Psoas muscle (tissue), 8 donors: ENCODE data around the gene GABBR1. TPM values are rescaled to one million over a fixed set of nuclear protein-coding genes. Genes with fewer than 3 reads are reported as not detected.

ENCODE experiments used
- ATAC-seq, 4 donors: fragments of 200-7000 bp; cut with Tn5 transposase; one replicate each; pipeline ENCODE4 v1.9.1; 2020; ENCODE audit warnings: moderate library complexity in 3 of 4, mild to moderate bottlenecking in 2 of 4
- DNase-seq, 2 donors: peaks; one replicate each; pipeline ENCODE4 v3.0.0-alpha.2; 2020
- H3K27ac ChIP-seq: fragments of 200-600 bp; one replicate; pipeline ENCODE4 v1.8.0; 2022
- H3K27me3 ChIP-seq, 3 donors: fragments of 200-600 bp in 1 of 3; one replicate each; pipeline versions ENCODE4 v1.6.1 to v1.8.0; 2013 to 2022; ENCODE audit warnings: low read length in 2 of 3, mild to moderate bottlenecking in 2 of 3, moderate library complexity in 1 of 3; ENCODE audit not compliant: insufficient read depth in 3 of 3
- H3K36me3 ChIP-seq, 2 donors: fragments of 200-600 bp in 1 of 2; one replicate each; pipeline versions ENCODE4 v1.6.1 to v1.8.0; 2013 to 2022; ENCODE audit warnings: low read depth in 1 of 2, mild to moderate bottlenecking in 1 of 2, moderate library complexity in 1 of 2; ENCODE audit not compliant: insufficient read depth in 1 of 2
- H3K4me1 ChIP-seq: fragments of 200-600 bp; one replicate; pipeline ENCODE4 v1.8.0; 2022
- H3K4me3 ChIP-seq: fragments of 200-600 bp; one replicate; pipeline ENCODE4 v1.8.0; 2022; ENCODE audit warnings: mild to moderate bottlenecking
- H3K9me3 ChIP-seq: fragments of 200-600 bp; one replicate; pipeline ENCODE4 v1.8.0; 2022
- WGBS, 3 donors: extraction: QIAGEN DNeasy Blood & Tissue Kit; methylation state at CpG; one replicate each; pipeline versions ENCODE4 v1.1.6 to v1.1.7; 2013; 5-methylcytosine and 5-hydroxymethylcytosine counted together
- intact Hi-C, 2 donors: fragments of 100-400 bp; cut with DNase I; formaldehyde crosslinking; loops; one replicate each; pipeline versions ENCODE4 v1.11.0 to v1.14.2; 2022
- polyA plus RNA-seq, 3 donors: library from polyadenylated mRNA; stranded (reverse); fragments of 200-250 nt; gene quantifications; one replicate each; pipeline ENCODE4 v1.2.3, GENCODE V29; 2013
- total RNA-seq, 4 donors: library from RNA; stranded (reverse); fragmentation: NEBNext Ultra II Directional in 2 of 4; extraction: Animal tissue kit (Norgen Biotek cat#: 25700) in 2 of 4; gene quantifications; one replicate each; pipeline versions ENCODE4 v1.2.1 to v1.2.4, GENCODE V29; 2021 to 2023
- TF ChIP-seq, protein P1 (sequence below): fragments of 200-600 bp; IDR thresholded peaks from one replicate; pipeline ENCODE4 v1.8.0; 2022; ENCODE audit warnings: antibody characterized with exemption
- donor health status: healthy with polysubstance abuse.
- donor health status: DM: no; HTN: no; CAD: no; lungs with moderate emphysema.
- donor health status: Bipolar disorder and iron deficiency.
- donor health status: healthy.
- donor health status: DM: yes; HTN: yes; CAD: no.
- donor health status: DM: no; HTN: no; CAD: no.
- donor health status: DM: no; HTN: no; CAD: no.
- donor health status: DM: yes; HTN: yes; CAD: no.

GABBR1 gene
- total and polyA plus RNA-seq, 7 donors, result 2.5 to 10.2 (median 4.6) TPM

- no peak for ATAC-seq
- intact Hi-C loops, result no loop called here
These were observed 55.4 kb downstream of the GABBR1 start for GRCh38 chr6:29577544-29577943.

GRCh38 chr6:29576056-29576455, 56.9 kb downstream of the GABBR1 start:
- no peak overlapping the region for H3K4me3 ChIP-seq
- no peaks in the 10 kb centered on the region for H3K9me3 ChIP-seq
- H3K27me3 ChIP-seq, result no peaks in the 10 kb centered on the region
- TF ChIP-seq, protein P1, sequence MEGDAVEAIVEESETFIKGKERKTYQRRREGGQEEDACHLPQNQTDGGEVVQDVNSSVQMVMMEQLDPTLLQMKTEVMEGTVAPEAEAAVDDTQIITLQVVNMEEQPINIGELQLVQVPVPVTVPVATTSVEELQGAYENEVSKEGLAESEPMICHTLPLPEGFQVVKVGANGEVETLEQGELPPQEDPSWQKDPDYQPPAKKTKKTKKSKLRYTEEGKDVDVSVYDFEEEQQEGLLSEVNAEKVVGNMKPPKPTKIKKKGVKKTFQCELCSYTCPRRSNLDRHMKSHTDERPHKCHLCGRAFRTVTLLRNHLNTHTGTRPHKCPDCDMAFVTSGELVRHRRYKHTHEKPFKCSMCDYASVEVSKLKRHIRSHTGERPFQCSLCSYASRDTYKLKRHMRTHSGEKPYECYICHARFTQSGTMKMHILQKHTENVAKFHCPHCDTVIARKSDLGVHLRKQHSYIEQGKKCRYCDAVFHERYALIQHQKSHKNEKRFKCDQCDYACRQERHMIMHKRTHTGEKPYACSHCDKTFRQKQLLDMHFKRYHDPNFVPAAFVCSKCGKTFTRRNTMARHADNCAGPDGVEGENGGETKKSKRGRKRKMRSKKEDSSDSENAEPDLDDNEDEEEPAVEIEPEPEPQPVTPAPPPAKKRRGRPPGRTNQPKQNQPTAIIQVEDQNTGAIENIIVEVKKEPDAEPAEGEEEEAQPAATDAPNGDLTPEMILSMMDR, result no peak
- H3K36me3 ChIP-seq, result no peaks in the 10 kb centered on the region
- H3K27ac ChIP-seq, result no peak overlapping the region
- ATAC-seq, result no peak
- intact Hi-C loops, result no loop called here
- no peak for DNase-seq
- H3K4me1 ChIP-seq, result no peaks in the 10 kb centered on the region

More at GRCh38 chr6:29577544-29577943, 55.4 kb downstream of the GABBR1 start:
- DNase-seq, result no peak
- H3K9me3 ChIP-seq, result no peaks in the 10 kb centered on the region
- no peaks in the 10 kb centered on the region for H3K4me1 ChIP-seq
- WGBS, 3 donors, result 57 to 64% (median 64%) methylated on average over 7 of the region's 7 CpGs
- TF ChIP-seq, protein P1, result no peak
- no peak overlapping the region for H3K4me3 ChIP-seq
- peaks cover 0 to 1% (median 0%) of the 10 kb centered on the region in 3 donors for H3K27me3 ChIP-seq
- H3K36me3 ChIP-seq, result no peaks in the 10 kb centered on the region
- no peak overlapping the region for H3K27ac ChIP-seq

- Histone ChIP-seq H3K27me3 (peaks cover 0 to 4% (median 0%) of the 10 kb centered on the region in 3 donors), H3K4me3 (no peak overlapping the region), H3K36me3 (no peaks in the 10 kb centered on the region), H3K27ac (no peak overlapping the region), H3K4me1 (no peaks in the 10 kb centered on the region), H3K9me3 (no peaks in the 10 kb centered on the region)
- DNase-seq (no peak), ATAC-seq (no peak)
- intact Hi-C loops, result no loop called here
- TF ChIP-seq, protein P1, result no peak
- WGBS, 3 donors, result 62 to 75% (median 71%) methylated on average over 5 of the region's 5 CpGs
These were observed 65.0 kb downstream of the GABBR1 start for GRCh38 chr6:29567991-29568390.

DNA sequence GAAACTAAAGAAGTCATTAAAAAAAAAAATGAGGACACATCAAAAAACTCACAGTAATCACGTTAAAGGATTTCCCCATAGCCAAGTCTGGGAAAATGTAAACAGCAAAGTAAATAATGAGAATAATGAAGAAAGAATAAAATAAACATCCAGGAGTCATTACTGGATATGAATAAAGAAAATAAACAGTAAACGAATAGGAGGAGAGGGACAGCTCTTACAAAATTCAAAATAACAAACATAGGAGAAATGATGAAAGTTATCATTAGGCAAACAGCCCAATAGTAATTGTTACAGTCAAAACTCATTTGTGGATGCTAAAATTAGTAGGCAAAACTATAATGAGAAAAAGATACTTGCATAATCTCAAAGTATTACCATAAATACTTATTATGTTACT, 65.4 kb downstream of the GABBR1 start:
- TF ChIP-seq, protein P1, result no peak
- Histone ChIP-seq H3K27me3 (peaks cover 0 to 4% (median 0%) of the 10 kb centered on the region in 3 donors), H3K4me1 (no peaks in the 10 kb centered on the region), H3K9me3 (no peaks in the 10 kb centered on the region), H3K4me3 (no peak overlapping the region), H3K27ac (no peak overlapping the region), H3K36me3 (no peaks in the 10 kb centered on the region)
- WGBS, 3 donors, result 64 to 68% (median 66%) methylated on average over 2 of the region's 2 CpGs
- DNase-seq, result no peak
- intact Hi-C loops, result no loop called here
- ATAC-seq, result no peak

GRCh38 chr6:29566856-29567255, 66.1 kb downstream of the GABBR1 start:
- Histone ChIP-seq H3K4me1 (no peaks in the 10 kb centered on the region), H3K36me3 (no peaks in the 10 kb centered on the region), H3K4me3 (no peak overlapping the region), H3K27me3 (peaks cover 0 to 4% (median 0%) of the 10 kb centered on the region in 3 donors), H3K27ac (no peak overlapping the region), H3K9me3 (no peaks in the 10 kb centered on the region)
- WGBS, 3 donors, result 73 to 80% (median 80%) methylated on average over 5 of the region's 5 CpGs
- DNase-seq, result no peak
- intact Hi-C loops, result no loop called here
- ATAC-seq, result no peak
- TF ChIP-seq, protein P1, result no peak
